ENCODE results near the gene SCN1A. TPM values are rescaled to one million over a fixed set of nuclear protein-coding genes. Genes with fewer than 3 reads are reported as not detected.
A peak's percentile ranks its signal among the peaks of the same experiment; 100 is the strongest.

SCN1A gene
- total RNA-seq, 1 experiment from 2014 or later: 1.6 TPM

DNA sequence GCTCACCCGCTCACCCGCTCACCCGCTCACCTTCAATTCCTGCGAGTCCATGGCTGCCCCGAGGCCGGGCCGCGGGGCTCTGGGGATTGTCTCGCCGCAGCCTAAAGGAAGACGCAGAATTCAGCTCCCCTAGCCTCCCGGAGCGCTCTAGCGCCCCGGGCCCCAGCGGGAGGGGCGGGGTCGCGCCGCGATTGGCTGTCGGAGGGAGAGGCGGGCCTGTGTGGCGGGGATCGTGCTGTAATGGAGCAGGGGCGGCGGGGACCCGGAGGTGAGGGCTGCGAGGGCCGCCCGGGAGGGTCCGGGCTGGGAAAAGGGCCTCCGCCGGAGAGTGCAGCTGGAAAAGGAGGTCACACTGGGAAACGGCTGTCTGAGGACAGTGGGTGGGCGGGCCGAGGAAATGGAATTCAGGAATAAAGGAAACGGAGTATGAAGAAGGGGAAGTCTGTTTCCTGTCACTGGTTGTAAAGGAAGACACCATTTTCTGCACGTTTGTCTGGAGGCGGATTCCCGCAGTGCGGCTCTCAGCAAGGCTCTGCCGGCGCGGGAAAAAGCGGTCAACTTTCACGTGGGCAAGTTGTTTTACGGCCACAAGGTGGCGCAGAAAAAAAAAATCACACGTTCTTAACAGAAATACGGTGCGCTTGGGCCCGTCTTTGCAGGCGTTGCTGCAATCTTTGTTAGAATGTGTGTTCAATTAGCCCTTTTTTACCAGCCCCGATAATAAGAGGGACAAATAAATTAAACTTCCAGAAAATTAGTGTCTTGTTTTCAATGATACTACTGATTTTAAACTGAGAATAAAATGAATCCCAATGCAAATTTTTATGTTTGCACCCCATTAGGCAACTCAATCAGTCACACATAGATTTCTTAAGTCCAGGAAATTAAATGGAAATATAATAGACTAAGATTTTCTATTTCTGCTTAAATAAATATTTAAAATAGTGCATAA lies 173.9 kb downstream of the SCN1A start, which contains the start of gene TTC21B (continued):
- TF ChIP-seq, protein P1, sequence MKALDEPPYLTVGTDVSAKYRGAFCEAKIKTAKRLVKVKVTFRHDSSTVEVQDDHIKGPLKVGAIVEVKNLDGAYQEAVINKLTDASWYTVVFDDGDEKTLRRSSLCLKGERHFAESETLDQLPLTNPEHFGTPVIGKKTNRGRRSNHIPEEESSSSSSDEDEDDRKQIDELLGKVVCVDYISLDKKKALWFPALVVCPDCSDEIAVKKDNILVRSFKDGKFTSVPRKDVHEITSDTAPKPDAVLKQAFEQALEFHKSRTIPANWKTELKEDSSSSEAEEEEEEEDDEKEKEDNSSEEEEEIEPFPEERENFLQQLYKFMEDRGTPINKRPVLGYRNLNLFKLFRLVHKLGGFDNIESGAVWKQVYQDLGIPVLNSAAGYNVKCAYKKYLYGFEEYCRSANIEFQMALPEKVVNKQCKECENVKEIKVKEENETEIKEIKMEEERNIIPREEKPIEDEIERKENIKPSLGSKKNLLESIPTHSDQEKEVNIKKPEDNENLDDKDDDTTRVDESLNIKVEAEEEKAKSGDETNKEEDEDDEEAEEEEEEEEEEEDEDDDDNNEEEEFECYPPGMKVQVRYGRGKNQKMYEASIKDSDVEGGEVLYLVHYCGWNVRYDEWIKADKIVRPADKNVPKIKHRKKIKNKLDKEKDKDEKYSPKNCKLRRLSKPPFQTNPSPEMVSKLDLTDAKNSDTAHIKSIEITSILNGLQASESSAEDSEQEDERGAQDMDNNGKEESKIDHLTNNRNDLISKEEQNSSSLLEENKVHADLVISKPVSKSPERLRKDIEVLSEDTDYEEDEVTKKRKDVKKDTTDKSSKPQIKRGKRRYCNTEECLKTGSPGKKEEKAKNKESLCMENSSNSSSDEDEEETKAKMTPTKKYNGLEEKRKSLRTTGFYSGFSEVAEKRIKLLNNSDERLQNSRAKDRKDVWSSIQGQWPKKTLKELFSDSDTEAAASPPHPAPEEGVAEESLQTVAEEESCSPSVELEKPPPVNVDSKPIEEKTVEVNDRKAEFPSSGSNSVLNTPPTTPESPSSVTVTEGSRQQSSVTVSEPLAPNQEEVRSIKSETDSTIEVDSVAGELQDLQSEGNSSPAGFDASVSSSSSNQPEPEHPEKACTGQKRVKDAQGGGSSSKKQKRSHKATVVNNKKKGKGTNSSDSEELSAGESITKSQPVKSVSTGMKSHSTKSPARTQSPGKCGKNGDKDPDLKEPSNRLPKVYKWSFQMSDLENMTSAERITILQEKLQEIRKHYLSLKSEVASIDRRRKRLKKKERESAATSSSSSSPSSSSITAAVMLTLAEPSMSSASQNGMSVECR (CRISPR knock-in tag; IDR thresholded peaks at IDR 0.05; ENCODE audit: borderline replicate concordance): no peak
- TF ChIP-seq ATF2 (CRISPR knock-in tag; IDR thresholded peaks at IDR 0.05; ENCODE audit: borderline replicate concordance, low read depth) (no peak), USF1 (CRISPR knock-in tag; IDR thresholded peaks at IDR 0.05) (no peak), ESRRA (CRISPR knock-in tag; IDR thresholded peaks at IDR 0.05; ENCODE audit: borderline replicate concordance) (no peak), ATF1 (CRISPR knock-in tag; IDR thresholded peaks at IDR 0.05) (no peak), NR1H2 (CRISPR knock-in tag; IDR thresholded peaks at IDR 0.05) (no peak), ZBTB21 (CRISPR knock-in tag; IDR thresholded peaks at IDR 0.05; ENCODE audit: borderline replicate concordance) (no peak), USF2 (CRISPR knock-in tag; IDR thresholded peaks at IDR 0.05) (0 out of 2 replicates have a peak, but pooled peaks have one; percentile 16), RORB (CRISPR knock-in tag; IDR thresholded peaks at IDR 0.05) (no peak), JAZF1 (CRISPR knock-in tag; IDR thresholded peaks at IDR 0.05) (no peak), ZNF138 (CRISPR knock-in tag; conservative IDR thresholded peaks at IDR 0.05) (0 out of 2 replicates have a peak, but pooled peaks have one; percentile 60), ELF4 (CRISPR knock-in tag; IDR thresholded peaks at IDR 0.05; ENCODE audit: low read depth) (no peak), NFE2L1 (CRISPR knock-in tag; IDR thresholded peaks at IDR 0.05) (peak; percentile 64; the same call in 1 of the 2 replicates), TEAD4 (CRISPR knock-in tag; IDR thresholded peaks at IDR 0.05) (no peak), CREM (CRISPR knock-in tag; IDR thresholded peaks at IDR 0.05) (0 out of 2 replicates have a peak, but pooled peaks have one; percentile 44), ZNF532 (CRISPR knock-in tag; IDR thresholded peaks at IDR 0.05; ENCODE audit: borderline replicate concordance) (peak; percentile 57; the same call in 1 of the 2 replicates)
- TF ChIP-seq, protein P2, sequence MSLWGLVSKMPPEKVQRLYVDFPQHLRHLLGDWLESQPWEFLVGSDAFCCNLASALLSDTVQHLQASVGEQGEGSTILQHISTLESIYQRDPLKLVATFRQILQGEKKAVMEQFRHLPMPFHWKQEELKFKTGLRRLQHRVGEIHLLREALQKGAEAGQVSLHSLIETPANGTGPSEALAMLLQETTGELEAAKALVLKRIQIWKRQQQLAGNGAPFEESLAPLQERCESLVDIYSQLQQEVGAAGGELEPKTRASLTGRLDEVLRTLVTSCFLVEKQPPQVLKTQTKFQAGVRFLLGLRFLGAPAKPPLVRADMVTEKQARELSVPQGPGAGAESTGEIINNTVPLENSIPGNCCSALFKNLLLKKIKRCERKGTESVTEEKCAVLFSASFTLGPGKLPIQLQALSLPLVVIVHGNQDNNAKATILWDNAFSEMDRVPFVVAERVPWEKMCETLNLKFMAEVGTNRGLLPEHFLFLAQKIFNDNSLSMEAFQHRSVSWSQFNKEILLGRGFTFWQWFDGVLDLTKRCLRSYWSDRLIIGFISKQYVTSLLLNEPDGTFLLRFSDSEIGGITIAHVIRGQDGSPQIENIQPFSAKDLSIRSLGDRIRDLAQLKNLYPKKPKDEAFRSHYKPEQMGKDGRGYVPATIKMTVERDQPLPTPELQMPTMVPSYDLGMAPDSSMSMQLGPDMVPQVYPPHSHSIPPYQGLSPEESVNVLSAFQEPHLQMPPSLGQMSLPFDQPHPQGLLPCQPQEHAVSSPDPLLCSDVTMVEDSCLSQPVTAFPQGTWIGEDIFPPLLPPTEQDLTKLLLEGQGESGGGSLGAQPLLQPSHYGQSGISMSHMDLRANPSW (CRISPR knock-in tag; conservative IDR thresholded peaks at IDR 0.05; ENCODE audit: low read depth): no peak
- TF ChIP-seq, protein P3, sequence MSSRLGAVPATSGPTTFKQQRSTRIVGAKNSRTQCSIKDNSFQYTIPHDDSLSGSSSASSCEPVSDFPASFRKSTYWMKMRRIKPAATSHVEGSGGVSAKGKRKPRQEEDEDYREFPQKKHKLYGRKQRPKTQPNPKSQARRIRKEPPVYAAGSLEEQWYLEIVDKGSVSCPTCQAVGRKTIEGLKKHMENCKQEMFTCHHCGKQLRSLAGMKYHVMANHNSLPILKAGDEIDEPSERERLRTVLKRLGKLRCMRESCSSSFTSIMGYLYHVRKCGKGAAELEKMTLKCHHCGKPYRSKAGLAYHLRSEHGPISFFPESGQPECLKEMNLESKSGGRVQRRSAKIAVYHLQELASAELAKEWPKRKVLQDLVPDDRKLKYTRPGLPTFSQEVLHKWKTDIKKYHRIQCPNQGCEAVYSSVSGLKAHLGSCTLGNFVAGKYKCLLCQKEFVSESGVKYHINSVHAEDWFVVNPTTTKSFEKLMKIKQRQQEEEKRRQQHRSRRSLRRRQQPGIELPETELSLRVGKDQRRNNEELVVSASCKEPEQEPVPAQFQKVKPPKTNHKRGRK (CRISPR knock-in tag; IDR thresholded peaks at IDR 0.05; ENCODE audit: borderline replicate concordance): no peak
- TF ChIP-seq, protein P4, sequence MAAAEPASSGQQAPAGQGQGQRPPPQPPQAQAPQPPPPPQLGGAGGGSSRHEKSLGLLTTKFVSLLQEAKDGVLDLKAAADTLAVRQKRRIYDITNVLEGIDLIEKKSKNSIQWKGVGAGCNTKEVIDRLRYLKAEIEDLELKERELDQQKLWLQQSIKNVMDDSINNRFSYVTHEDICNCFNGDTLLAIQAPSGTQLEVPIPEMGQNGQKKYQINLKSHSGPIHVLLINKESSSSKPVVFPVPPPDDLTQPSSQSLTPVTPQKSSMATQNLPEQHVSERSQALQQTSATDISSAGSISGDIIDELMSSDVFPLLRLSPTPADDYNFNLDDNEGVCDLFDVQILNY (CRISPR knock-in tag; IDR thresholded peaks at IDR 0.05): peak; percentile 98

Measured in WTC11 (cell line).